Activated naive CD8-positive, alpha-beta T cell treated with anti-CD3 and anti-CD28 coated beads, Interleukin-2, amount 50 U/mL, for 16 hours (primary cell): ENCODE measurements around the gene USP40.
"Not testable (repeated sequence)": the region's sequence is repeated elsewhere in the genome, so short reads cannot be mapped to it uniquely, and the experiment has no call there.

ENCODE experiments used
- DNase-seq: peaks from one replicate; pipeline ENCODE4 v3.0.0-alpha.2; 2020; ENCODE audit warnings: low read depth, low spot score

The USP40 gene

GRCh38 chr2:233566141-233566956, at the start of gene USP40:
Gene USP40 (minus strand): TSS chr2:233566782. CDS start chr2:233565554, 1,228 bp downstream.
- peak; percentile 8 for DNase-seq

GRCh38 chr2:233611284-233611683, 44.7 kb upstream of the USP40 start:
- DNase-seq, result no peak

- DNase-seq, result no peak
Observed at GRCh38 chr2:233605680-233606079, 39.1 kb upstream of the USP40 start.

GRCh38 chr2:233604826-233605225, 38.2 kb upstream of the USP40 start:
- DNase-seq, result no peak

GRCh38 chr2:233603520-233603919, 36.9 kb upstream of the USP40 start:
- no peak for DNase-seq

- DNase-seq, result no peak
Observed at GRCh38 chr2:233602076-233602475, 35.5 kb upstream of the USP40 start.

GRCh38 chr2:233600386-233600785, 33.8 kb upstream of the USP40 start:
- DNase-seq, result no peak

- DNase-seq, result no peak
Observed at GRCh38 chr2:233598952-233599351, 32.4 kb upstream of the USP40 start.

- no peak for DNase-seq
Observed at GRCh38 chr2:233597522-233597921, 30.9 kb upstream of the USP40 start.

- no peak for DNase-seq
Observed at GRCh38 chr2:233593201-233593600, 26.6 kb upstream of the USP40 start.

- not testable (repeated sequence) for DNase-seq
Observed at GRCh38 chr2:233592706-233593105, 26.1 kb upstream of the USP40 start.

GRCh38 chr2:233588400-233588799, 21.8 kb upstream of the USP40 start:
- DNase-seq, result no peak

- no peak for DNase-seq
Observed at GRCh38 chr2:233584210-233584609, 17.6 kb upstream of the USP40 start.

GRCh38 chr2:233583217-233583965, 16.8 kb upstream of the USP40 start:
- not testable (repeated sequence) for DNase-seq

- not testable (repeated sequence) for DNase-seq
Observed at GRCh38 chr2:233577341-233577740, 10.8 kb upstream of the USP40 start.

GRCh38 chr2:233572468-233572867, 5.9 kb upstream of the USP40 start:
- no peak for DNase-seq

GRCh38 chr2:233571462-233571861, 4.9 kb upstream of the USP40 start:
- no peak for DNase-seq

GRCh38 chr2:233571001-233571400, 4.4 kb upstream of the USP40 start:
- no peak for DNase-seq

- DNase-seq, result no peak
Observed at GRCh38 chr2:233565685-233566140, 869 bp downstream of the USP40 start.

- no peak for DNase-seq
Observed at GRCh38 chr2:233563663-233564430, 2.7 kb downstream of the USP40 start.

GRCh38 chr2:233556881-233557736, 9.5 kb downstream of the USP40 start:
- DNase-seq, result no peak
